ENCODE results near the gene PLTP. TPM values are rescaled to one million over a fixed set of nuclear protein-coding genes. Genes with fewer than 3 reads are reported as not detected.
"Not testable (repeated sequence)": the region's sequence is repeated elsewhere in the genome, so short reads cannot be mapped to it uniquely, and the experiment has no call there.

The PLTP gene
- total RNA-seq, 2 experiments from 2014 or later, result 2.8 to 3.1 TPM

DNA sequence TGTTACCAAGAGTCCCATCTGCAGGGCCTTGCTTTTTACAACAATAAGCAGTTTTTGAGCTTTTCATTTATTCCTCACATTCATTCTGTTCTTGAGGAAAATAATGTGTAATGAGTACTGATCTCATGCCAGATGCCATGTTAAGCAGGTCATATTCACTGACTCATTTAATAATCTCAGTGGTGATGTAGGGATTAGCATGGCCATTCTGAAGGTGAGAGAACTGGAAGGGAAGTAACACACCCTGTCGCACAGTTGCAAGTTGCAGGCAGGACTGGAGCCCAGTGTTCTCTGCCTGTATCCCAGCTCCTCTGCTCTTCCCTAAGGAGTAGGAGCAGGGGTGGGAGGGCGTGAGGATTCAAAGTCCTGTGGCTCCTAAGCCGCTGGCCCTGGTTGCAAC lies 28.1 kb upstream of the PLTP start:
- Mint-ChIP-seq H3K4me3 (no peak overlapping the region), H3K27me3 (no peaks in the 10 kb centered on the region), H3K9me3 (no peaks in the 10 kb centered on the region), H3K27ac (no peak overlapping the region), H3K36me3 (ENCODE audit: low read depth) (peaks cover 57% of the 10 kb centered on the region), H3K4me1 (peaks cover 43% of the 10 kb centered on the region)
- ChIA-PET CTCF (interaction anchor here (0.9 to 1.0 kb wide), 2 partner anchors 30 to 32 kb away, joined by 3 to 4 read pairs; partner anchors contain the start of gene ZNF335), POLR2A (interaction anchor here (1.1 to 1.4 kb wide), 2 partner anchors 9 to 148 kb away, joined by 3 to 4 read pairs; partner anchors contain the start of genes DNTTIP1 and WFDC3)
- no peak for DNase-seq

DNA sequence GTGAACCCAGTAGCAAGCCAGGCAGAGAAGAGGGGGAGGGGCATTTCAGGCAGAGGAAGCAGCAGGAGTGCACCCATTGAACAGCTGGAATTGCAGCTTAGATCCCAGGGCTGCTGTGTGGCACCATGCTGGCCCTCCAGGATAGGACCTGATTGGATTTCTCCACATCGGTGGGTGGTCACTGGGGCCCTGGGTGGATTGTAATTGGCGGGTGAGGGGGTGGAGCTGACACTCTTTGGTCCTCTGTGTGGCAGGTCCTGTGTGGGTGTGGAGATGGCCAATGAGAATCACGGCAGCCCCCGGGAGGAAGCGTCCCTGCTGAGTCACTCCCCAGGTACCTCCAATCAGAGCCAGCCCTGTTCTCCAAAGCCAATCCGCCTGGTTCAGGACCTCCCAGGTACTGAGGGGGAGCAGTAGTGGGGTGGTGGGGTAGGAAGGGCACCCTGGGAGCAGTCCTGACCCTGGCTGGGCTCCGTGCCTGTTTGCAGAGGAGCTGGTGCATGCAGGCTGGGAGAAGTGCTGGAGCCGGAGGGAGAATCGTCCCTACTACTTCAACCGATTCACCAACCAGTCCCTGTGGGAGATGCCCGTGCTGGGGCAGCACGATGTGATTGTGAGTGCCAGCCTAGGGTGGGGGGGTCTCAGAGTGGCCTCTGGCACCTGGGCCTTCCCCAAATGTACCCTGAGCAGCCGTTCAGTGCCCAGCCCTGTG lies 26.9 kb upstream of the PLTP start:
- no peak overlapping the region for H3K27ac Mint-ChIP-seq
- peaks cover 45% of the 10 kb centered on the region for H3K36me3 Mint-ChIP-seq (ENCODE audit: low read depth)
- ChIA-PET POLR2A (interaction anchor here (1.1 to 8.4 kb wide), 8 partner anchors 8 to 147 kb away, joined by 3 to 138 read pairs (median 8); partner anchors contain the start of genes ACOT8, DNTTIP1, WFDC3 and ZNF335), CTCF (interaction anchor here (1.0 to 2.7 kb wide), 2 partner anchors 115 to 140 kb away, joined by 3 to 14 read pairs; no protein-coding TSS in a partner anchor)
- DNase-seq, result no peak
- peaks cover 31% of the 10 kb centered on the region for H3K4me1 Mint-ChIP-seq
- H3K4me3 Mint-ChIP-seq, result no peak overlapping the region
- H3K9me3 Mint-ChIP-seq, result no peaks in the 10 kb centered on the region
- no peaks in the 10 kb centered on the region for H3K27me3 Mint-ChIP-seq

DNA sequence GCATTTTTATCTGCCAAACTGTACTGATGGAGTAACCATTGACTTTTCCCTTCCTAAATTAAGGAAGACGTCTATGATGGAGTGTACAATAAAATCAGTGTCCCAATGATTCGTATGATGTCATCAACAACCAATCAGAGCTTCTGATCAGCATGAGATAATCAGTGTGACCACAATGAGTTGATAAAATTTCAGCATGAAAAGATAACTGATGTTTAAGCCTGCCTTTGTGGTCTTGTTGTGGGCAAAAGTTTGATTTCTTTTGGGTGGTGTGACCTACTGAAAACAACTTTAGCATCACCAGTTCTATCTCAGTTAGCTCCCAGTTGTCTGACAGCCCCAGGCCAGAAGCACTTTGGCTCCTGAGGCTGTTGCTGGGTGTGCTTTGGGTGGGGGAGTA lies 25.8 kb upstream of the PLTP start:
- Mint-ChIP-seq H3K27ac (peak overlapping the region; percentile 77), H3K27me3 (no peaks in the 10 kb centered on the region)

GRCh38 chr20:45935416-45936046 lies 23.6 kb upstream of the PLTP start:
- Mint-ChIP-seq H3K9me3 (no peaks in the 10 kb centered on the region), H3K27ac (peak overlapping the region; percentile 89), H3K4me3 (peak overlapping the region; percentile 87), H3K27me3 (no peaks in the 10 kb centered on the region), H3K4me1 (peaks cover 29% of the 10 kb centered on the region), H3K36me3 (ENCODE audit: low read depth) (peaks cover 33% of the 10 kb centered on the region)
- DNase-seq, result no peak
- ChIA-PET POLR2A (interaction anchor here (0.6 to 8.4 kb wide), 35 partner anchors 8 to 573 kb away, joined by 3 to 138 read pairs (median 6); partner anchors contain the start of genes ACOT8, CTSA, DNTTIP1 and NEURL2), CTCF (interaction anchor here (0.6 to 5.9 kb wide), 4 partner anchors 8 to 714 kb away, joined by 3 to 73 read pairs (median 4); partner anchors contain the start of genes SEMG2 and ZNF335)

More for the DNA sequence above, 25.8 kb upstream of the PLTP start:
- ChIA-PET CTCF (interaction anchor here (1.0 to 5.9 kb wide), 3 partner anchors 33 to 139 kb away, joined by 3 to 73 read pairs (median 14); partner anchors contain the start of gene ZNF335), POLR2A (interaction anchor here (0.9 to 8.4 kb wide), 9 partner anchors 9 to 125 kb away, joined by 3 to 138 read pairs (median 8); partner anchors contain the start of genes ACOT8, UBE2C, ZNF335 and ZSWIM1)
- peaks cover 34% of the 10 kb centered on the region for H3K36me3 Mint-ChIP-seq (ENCODE audit: low read depth)
- no peaks in the 10 kb centered on the region for H3K9me3 Mint-ChIP-seq
- DNase-seq, result no peak
- H3K4me3 Mint-ChIP-seq, result peak overlapping the region; percentile 50
- peaks cover 29% of the 10 kb centered on the region for H3K4me1 Mint-ChIP-seq

DNA sequence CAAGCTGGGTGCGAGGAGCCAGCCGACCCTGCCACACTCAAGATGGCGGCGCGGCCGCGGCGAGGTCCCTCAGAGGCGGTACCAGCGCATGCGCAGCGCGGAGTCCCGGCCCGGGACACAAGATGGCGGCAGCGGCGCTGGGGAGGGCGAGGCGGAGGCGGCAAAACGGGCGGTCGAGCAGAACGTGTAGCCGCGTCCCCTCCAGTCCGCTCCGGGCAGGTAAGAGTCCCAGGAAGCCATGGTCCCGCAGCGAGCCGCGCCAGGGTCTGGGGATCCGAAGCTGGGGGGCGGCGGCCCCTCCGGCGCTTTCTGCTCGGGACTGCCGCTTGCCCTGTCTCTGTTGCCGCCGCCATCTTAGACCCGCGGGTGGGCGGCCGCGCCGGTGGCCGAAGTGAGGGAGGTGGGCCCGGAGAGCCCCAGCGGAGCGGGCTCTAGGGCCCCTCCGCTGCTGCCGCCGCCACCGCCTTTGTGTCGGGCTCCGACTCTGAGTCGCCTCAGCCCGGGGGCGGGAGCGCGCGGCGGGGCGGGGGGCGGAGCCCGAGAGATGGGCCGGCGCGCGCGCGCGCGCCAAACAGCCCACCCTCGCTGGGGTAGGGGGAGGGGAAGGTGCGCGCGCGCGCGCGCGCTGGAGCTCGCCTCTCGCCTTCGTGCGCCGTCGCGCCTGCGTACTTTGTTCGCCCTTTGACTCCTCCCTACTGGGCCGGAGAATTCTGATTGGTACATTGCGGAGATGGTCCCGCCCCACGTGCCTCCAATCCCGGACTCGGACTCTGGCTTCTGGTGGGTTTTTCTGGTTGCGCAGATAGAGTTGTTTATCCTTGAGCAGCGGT lies 22.8 kb upstream of the PLTP start, which contains the start of gene PCIF1:
Gene PCIF1, plus strand, starts transcription at position 98 of the 830 bp plus-strand sequence. CDS start 4,317 bp downstream, outside the sequence.
- ChIA-PET POLR2A (interaction anchor here (0.6 to 8.4 kb wide), 44 partner anchors 8 to 641 kb away, joined by 3 to 138 read pairs (median 4); partner anchors contain the start of genes ACOT8, CTSA, DNTTIP1 and ELMO2), CTCF (interaction anchor here (0.6 to 5.9 kb wide), 10 partner anchors 9 to 714 kb away, joined by 3 to 73 read pairs (median 4); partner anchors contain the start of genes SEMG2 and ZNF335)
- peak within 1 kb of the TSS; percentile 96 for H3K27ac Mint-ChIP-seq
- H3K36me3 Mint-ChIP-seq (ENCODE audit: low read depth), result peaks cover 27% of the 10 kb centered on the region
- H3K4me3 Mint-ChIP-seq, result peak within 1 kb of the TSS; percentile 87
- no peaks in the 10 kb centered on the region for H3K9me3 Mint-ChIP-seq
- peak; percentile 98 for DNase-seq
- H3K4me1 Mint-ChIP-seq, result peaks cover 29% of the 10 kb centered on the region
- H3K27me3 Mint-ChIP-seq, result no peaks in the 10 kb centered on the region

- POLR2A ChIA-PET, result interaction anchor here (0.7 to 8.4 kb wide), 37 partner anchors 9 to 640 kb away, joined by 3 to 138 read pairs (median 6); partner anchors contain the start of genes ACOT8, CTSA, ELMO2 and NEURL2
- peaks cover 20% of the 10 kb centered on the region for H3K36me3 Mint-ChIP-seq (ENCODE audit: low read depth)
- DNase-seq, result no peak
- no peaks in the 10 kb centered on the region for H3K27me3 Mint-ChIP-seq
- CTCF ChIA-PET, result interaction anchor here (0.7 to 5.9 kb wide), 14 partner anchors 9 to 135 kb away, joined by 3 to 73 read pairs (median 4); partner anchors contain the start of gene ZNF335
- H3K4me3 Mint-ChIP-seq, result peak overlapping the region; percentile 87
- peaks cover 29% of the 10 kb centered on the region for H3K4me1 Mint-ChIP-seq
- peak overlapping the region; percentile 96 for H3K27ac Mint-ChIP-seq
- H3K9me3 Mint-ChIP-seq, result no peaks in the 10 kb centered on the region
These were observed 22.2 kb upstream of the PLTP start for GRCh38 chr20:45934046-45934585.

DNA sequence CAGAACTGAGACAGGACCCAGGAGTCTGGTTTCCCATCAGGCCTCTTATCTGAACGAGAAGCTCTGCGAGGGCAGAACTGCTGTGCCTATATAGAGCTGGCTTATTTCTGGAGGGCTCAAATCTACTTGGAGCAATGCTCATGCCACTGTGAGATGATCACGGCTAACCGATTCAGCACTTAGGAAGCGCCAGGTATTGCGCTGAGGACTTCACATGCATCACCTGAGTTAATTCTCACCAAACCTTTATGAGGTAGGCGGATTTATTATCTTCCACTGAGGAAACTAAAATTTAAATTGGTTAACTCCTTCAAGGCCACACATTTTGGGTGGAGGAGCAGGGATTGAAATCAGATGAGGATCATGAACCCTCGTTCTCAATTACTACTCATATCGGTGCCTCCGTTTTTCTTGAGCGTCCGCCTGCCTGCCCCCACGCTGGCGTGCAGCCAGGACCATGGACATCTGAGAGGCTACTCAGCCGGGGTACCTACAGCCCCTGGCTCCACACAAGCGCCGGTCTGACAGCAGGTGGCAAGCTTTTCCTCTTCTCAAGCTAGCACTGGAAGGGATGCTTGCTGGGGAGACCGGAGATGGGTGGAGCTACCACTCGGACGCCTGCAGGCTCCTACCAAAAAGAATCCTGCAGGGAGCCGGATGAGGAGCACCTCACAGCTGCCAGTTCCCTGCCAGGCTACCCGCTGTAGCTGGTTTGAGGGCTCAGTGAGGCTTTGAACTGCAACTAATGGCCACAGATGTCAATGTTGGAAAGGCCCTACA lies 21.5 kb upstream of the PLTP start:
- Mint-ChIP-seq H3K9me3 (no peaks in the 10 kb centered on the region), H3K4me3 (peak overlapping the region; percentile 87), H3K4me1 (peaks cover 26% of the 10 kb centered on the region), H3K27ac (peak overlapping the region; percentile 96), H3K36me3 (ENCODE audit: low read depth) (peaks cover 14% of the 10 kb centered on the region), H3K27me3 (no peaks in the 10 kb centered on the region)
- peak; percentile 73 for DNase-seq
- POLR2A ChIA-PET, result interaction anchor here (0.9 to 8.4 kb wide), 25 partner anchors 8 to 640 kb away, joined by 3 to 138 read pairs (median 8); partner anchors contain the start of genes ACOT8, CTSA, NEURL2 and SNX21
- CTCF ChIA-PET, result interaction anchor here (0.7 to 5.9 kb wide), 14 partner anchors 9 to 134 kb away, joined by 3 to 73 read pairs (median 4); partner anchors contain the start of genes ZNF335 and ZSWIM1

- not testable (repeated sequence) for H3K27ac Mint-ChIP-seq; H3K4me3 Mint-ChIP-seq; H3K9me3 Mint-ChIP-seq; DNase-seq; H3K36me3 Mint-ChIP-seq (ENCODE audit: low read depth); H3K27me3 Mint-ChIP-seq
- CTCF ChIA-PET, result interaction anchor here (0.7 to 1.4 kb wide), 2 partner anchors 133 to 142 kb away, joined by 3 to 4 read pairs; no protein-coding TSS in a partner anchor
- peaks cover 11% of the 10 kb centered on the region for H3K4me1 Mint-ChIP-seq
- POLR2A ChIA-PET, result interaction anchor here (8.4 kb wide), 1 partner anchor 40 kb away, joined by 138 read pairs; the partner anchor contains the start of gene ZNF335
These were observed 19.7 kb upstream of the PLTP start for GRCh38 chr20:45931680-45932079.

GRCh38 chr20:45927071-45927878 lies 15.3 kb upstream of the PLTP start:
- peaks cover 3% of the 10 kb centered on the region for H3K4me1 Mint-ChIP-seq
- H3K27me3 Mint-ChIP-seq, result peaks cover 8% of the 10 kb centered on the region
- no peaks in the 10 kb centered on the region for H3K9me3 Mint-ChIP-seq
- ChIA-PET CTCF (interaction anchor here (0.9 kb wide), 2 partner anchors 60 to 128 kb away, joined by 3 read pairs; no protein-coding TSS in a partner anchor), POLR2A (interaction anchor here (0.7 to 4.1 kb wide), 2 partner anchors 7 to 11 kb away, joined by 4 to 26 read pairs; partner anchors contain the start of gene PCIF1)
- no peak overlapping the region for H3K27ac Mint-ChIP-seq
- DNase-seq, result no peak
- no peaks in the 10 kb centered on the region for H3K36me3 Mint-ChIP-seq (ENCODE audit: low read depth)
- no peak overlapping the region for H3K4me3 Mint-ChIP-seq

GRCh38 chr20:45926731-45927070 lies 14.7 kb upstream of the PLTP start:
- H3K4me3 Mint-ChIP-seq, result no peak overlapping the region
- H3K27me3 Mint-ChIP-seq, result peaks cover 10% of the 10 kb centered on the region
- H3K4me1 Mint-ChIP-seq, result peaks cover 3% of the 10 kb centered on the region
- H3K9me3 Mint-ChIP-seq, result no peaks in the 10 kb centered on the region
- H3K36me3 Mint-ChIP-seq (ENCODE audit: low read depth), result no peaks in the 10 kb centered on the region
- H3K27ac Mint-ChIP-seq, result no peak overlapping the region
- POLR2A ChIA-PET, result interaction anchor here (4.1 kb wide), 1 partner anchor 7 kb away, joined by 26 read pairs; the partner anchor contains the start of gene PCIF1
- no peak for DNase-seq
- CTCF ChIA-PET, result interaction anchor here (0.9 kb wide), 1 partner anchor 60 kb away, joined by 3 read pairs; no protein-coding TSS in a partner anchor

All from activated CD4-positive, alpha-beta memory T cell treated with anti-CD3 and anti-CD28 coated beads, Interleukin-2, amount 10 ng/mL, durations not matched to agents 7 days and 5 days (primary cell).